ENCODE measurements around the gene ADCY5.
A peak's percentile ranks its signal among the peaks of the same experiment; 100 is the strongest.

ADCY5 gene

DNA sequence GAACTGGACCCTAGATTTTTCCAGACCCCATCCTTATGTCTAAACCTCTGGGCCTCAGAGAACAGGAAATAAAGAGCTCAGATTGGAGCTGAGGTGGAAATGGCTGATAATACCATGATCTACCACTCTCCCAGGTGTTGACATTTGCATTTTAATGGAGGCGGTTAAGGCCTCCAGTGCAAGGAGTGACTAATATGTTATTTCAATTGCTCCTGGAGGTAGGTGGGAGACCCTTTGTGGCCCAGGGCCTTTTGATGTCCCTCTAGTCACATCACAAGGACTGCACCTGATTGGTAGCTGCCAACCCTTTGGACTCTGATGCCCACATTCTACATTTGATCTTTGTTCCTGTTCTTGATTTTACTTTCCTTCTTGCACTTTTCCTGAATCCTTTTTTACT, 9.0 kb upstream of the ADCY5 start:
- DNase-seq = no peak

DNA sequence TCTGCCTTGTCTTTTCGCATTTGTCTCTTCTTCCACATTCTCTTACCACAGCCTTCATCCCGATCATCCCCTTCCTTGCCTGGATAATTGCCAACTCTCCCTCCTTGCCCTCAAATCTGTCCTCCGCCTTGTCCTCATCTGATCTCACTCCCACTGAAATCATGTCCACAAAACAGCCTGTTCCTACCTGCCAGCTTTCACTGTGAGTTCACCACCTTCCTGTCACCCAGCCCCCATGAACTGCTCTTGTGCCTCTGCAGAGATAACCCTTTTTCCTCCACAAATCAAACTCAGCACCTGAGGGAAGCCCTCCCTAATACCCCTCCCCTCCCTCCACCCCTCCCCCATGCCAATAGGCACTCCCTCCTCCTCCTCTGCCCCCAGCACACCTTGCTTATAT, 4.8 kb upstream of the ADCY5 start:
- no peak for DNase-seq

DNA sequence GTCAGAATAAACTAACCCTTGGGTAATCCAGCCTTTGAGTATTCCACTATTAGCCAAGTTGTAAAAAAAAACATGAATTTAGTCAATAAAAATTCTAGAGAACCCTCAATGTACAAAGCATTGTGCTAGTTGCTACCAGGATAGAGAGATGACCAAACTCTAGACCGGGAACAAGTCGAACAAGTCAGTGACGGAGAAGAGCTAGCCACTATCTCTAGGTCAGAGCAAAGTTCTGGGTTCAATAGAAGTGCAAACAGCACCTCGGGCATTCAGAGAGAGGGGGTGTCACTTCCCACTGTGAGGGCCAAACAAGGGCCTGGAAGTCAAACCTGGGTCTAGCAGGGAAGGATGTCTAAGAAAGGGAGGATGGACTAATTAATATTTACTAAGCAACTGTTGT, 2.3 kb upstream of the ADCY5 start:
- DNase-seq = no peak

DNA sequence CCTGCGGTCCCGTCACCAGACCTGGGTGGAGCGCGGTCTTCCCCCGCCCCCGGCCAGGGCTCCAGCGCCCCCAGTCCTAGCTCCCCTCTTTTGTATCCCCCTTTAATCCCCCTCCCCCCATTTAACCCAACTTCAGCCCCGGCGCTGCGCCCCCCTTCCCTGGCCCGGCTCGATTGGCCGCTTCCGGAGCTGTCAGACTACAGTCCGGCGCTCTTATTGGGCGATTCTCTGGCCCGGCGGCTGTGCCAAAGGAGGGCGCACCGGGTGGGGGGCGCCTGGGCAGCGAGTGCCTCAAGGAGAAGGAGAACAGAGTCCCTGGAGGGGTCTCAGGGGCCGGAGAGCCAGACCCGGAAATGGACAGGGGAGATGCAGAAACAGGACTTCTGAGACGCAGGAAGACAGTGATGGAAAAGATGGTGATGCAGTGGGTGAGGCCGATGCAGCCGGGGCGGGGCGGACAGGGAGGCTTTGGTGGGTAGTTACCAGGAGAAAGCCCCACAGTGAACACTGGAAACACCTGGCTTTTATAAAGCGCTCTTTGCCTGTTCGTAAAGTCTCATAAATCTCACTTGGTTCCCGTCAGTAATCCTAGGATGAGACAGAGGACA, 1.2 kb upstream of the ADCY5 start:
- DNase-seq = no peak

DNA sequence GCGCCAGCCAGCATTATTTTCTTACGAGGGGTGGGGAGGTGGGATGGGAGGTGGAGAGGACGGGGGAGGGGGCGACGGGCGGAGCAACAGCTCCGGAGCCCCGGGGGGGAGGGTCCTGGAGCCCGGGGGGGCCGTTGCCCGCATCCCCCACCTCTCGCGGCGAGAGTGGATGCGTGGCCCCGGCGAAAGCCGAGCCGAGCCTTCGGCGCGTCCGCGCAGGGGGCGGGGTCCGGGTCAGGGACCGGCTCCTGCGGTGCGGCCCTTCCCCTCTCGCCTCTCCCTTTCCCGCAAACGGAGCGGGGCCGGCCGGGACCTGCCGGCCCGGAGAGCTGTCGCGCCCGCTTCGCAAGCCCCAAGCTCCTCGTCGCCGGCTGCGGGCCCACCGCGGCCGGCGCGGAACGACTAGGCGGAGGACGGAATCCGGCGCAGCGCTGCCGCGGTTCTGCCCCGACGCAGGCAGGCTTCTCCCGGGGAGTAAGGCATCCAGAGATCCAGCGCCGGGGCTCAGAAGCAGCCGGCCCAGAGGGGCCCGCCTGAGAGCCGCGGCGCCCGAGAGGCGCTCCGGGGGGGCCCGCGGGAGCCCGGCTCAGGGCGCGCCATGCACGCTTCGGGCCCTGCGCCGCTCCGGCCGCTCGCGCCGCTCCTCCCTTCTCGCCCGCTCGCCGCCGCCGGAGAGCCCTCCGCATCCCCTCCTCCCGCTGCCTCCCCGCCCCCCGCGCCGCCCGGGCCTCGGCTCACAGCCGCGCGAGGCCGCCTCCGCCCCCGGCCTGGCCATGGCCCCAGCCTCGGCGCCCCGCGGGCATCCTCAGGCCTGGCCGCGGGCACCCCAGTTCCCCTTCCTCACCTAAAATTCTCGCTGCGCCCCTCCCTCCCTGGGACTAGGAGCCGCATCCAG, 459 bp upstream of the ADCY5 start:
- DNase-seq = peak; percentile 22 to 37

DNA sequence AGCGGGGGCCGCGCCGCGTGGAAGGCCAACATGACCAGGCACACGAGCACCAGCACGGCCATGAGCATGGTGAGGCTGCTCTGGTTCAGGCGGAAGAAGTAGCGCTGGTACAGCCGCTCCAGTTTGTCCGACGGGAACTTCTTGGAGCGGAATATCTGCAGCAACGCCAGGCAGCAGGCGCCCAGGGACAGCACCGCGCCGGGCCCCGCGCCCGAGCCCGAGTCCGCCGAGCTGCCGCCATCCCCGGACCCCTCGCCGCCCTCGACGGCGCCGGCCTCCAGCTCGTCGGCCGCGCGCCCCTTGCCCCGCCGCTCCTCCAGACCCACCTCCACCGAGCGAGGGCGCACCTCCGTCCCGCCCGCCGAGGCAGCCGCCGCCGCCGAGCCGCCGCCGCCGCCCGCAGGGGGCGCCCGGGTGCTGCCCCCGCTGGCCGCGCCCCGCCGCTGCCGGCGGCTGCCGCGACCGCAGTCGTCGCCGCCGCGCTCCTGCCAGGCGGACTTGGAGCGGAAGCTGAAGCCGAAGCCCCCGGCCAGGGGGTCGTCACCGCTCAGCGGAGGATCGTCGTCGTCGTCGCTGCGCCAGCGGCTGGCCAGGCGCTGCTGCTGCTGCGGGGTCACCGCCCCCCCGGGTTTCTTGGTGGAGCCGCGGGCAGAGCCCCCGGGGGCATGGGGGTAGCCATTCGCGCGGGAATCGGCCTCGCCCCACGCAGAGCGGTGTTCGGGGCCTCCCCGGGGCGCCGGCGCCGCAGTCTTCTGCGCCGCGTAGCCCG, 957 bp downstream of the ADCY5 start:
- DNase-seq = no peak

DNA sequence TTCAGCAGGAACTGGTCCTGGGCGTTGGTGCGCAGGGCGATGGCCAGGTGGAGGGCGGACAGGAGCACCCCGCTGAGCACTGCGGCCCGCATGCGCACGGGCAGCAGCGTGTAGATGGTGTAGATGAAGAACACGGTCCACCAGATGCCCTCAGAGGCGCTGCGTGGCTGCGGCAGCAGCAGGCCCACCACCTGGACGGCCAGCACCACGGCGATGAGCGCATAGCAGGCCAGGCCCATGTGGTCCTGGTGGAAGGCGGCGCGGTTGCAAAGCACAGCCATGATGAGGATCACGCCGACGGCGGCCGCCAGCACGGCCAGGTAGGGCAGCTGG, 1.5 kb downstream of the ADCY5 start:
- DNase-seq = no peak

DNA sequence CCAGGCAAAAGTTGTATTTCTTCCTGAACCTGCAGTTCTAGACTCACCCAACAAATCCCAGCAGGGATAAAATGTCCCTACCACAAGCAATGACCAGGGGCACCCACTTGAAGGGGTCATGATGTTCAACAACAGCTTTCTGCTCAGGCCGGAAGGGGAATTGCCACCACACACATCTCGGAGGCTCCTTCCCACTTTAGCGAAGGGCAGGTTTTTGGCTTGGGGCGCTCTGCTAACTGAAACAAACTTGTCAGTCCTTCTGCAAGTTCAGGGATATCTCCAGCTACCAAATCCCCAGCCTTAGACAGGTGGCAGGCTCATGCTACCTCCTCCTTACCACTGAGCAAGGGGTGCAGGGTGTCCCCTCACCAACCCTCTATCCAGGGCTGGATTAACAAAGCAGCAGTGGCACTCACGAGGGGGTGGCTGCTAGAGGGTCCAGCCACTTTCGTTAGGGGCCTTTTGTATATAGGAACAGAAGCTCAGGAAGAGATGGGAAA, 2.2 kb downstream of the ADCY5 start:
- DNase-seq = no peak

DNA sequence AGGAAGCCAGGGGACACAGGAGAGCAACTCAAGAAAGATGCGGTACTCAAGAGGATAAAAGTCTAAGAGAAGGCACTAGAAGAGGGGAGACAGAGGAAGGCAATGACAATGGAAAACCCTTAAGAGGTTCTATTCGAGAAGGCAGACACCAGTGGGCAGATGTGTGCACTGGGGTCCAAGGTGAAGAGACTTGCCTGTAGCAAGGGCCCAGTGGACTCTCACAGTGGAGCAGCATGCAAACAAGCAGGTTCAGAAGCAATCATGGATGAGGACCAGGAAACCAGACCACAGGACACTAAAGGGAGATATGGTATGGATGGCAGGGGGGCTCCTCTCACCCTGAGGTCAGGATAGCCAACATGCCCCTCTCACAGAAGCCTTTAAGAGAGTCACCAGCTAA, 2.7 kb downstream of the ADCY5 start:
- DNase-seq = no peak

DNA sequence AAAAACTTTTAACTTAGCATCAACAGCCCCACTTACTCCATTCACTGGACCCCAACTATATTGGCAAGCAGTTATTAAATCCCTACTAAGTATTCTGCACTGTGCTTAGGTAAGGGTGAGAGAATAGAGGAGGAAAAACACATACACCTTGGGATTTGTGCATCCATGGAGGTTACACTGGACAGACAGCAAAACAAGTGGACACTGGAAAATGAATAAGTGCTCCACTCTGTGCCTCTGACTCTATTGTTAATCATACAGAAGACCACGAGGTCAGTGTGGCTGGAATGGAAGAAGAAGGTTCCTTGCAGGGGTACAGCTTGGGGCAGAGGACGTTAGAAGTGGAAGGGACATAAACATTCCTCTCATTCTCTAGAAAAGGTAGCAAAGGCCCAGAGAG, 3.2 kb downstream of the ADCY5 start:
- DNase-seq = no peak

DNA sequence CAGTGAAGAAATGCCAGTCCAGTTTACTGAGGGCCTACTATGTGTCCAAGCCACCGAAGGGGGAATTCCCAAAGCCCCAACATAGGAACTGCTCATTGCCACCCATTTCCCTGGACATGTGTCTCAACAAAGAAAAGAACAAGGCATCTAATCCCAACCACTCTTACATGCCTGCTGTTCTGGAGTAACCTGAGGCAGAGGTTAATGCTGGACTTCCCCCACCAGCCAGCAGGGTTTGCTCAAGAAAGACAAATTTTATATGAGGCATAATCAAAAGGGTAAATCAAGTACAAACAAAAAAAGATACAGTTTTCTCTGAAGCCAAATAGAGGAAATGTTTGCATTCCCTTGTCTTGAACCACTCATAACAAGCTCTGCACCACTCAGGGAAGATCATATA, 4.1 kb downstream of the ADCY5 start:
- no peak for DNase-seq

DNA sequence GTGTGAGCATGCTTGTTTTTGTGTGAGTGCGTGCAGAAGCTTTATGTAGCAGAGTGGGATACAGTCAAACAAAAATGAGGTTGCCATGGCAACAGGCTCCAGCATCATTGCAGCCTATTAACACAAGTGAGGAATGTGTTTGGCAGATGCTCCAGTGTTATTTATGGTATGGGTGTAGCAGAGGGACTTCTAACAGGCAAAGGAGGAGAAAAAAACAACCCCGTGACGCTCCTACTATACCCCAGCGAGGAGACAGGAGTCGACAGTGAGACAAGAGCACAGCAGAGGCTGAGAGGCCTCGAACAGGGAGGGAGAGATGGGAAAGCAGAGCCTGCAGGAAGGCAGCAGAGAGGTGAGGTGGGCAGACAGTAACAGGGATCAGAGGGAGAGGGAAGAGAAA, 4.9 kb downstream of the ADCY5 start:
- DNase-seq = peak in 1 of 2 experiments; percentile 25

DNA sequence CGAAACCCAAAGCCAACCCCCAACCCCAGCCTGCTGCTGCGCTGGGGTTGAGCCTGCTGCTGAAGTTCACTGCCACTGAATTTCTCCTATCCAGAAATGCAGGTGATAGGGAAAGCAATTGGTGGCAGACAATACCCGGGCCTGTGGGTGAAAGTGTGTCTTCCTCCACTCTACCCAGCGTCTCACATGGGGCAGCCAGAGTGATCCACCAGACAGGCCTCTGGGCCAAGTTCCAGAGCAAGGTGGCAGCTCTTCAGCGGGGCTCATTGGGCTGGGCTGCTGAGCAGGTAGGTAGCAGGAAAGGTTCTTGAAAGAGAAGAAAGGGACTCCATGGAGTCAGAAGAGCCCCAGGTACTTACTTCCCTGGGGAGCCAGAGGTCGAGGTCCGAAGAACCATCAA, 6.0 kb downstream of the ADCY5 start:
- DNase-seq = no peak

DNA sequence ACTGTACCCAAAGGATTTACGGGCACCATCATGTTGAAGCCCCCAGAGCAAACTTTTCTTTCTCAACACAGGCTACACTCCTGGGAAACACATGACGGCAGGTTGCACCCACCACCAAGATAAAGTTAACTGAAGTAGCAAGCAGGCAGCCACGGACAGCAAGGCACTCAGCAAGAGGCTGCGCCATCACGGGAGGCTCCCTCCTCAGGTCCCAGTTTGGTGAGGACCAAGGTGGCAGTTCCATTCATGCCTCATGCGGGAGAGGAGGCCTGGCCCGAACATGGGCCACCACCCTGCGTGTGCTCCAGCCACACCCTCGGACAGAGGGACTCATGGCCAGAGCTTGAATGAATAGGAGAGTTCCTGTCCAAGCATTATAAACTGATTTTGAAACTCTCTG, 6.8 kb downstream of the ADCY5 start:
- no peak for DNase-seq

DNA sequence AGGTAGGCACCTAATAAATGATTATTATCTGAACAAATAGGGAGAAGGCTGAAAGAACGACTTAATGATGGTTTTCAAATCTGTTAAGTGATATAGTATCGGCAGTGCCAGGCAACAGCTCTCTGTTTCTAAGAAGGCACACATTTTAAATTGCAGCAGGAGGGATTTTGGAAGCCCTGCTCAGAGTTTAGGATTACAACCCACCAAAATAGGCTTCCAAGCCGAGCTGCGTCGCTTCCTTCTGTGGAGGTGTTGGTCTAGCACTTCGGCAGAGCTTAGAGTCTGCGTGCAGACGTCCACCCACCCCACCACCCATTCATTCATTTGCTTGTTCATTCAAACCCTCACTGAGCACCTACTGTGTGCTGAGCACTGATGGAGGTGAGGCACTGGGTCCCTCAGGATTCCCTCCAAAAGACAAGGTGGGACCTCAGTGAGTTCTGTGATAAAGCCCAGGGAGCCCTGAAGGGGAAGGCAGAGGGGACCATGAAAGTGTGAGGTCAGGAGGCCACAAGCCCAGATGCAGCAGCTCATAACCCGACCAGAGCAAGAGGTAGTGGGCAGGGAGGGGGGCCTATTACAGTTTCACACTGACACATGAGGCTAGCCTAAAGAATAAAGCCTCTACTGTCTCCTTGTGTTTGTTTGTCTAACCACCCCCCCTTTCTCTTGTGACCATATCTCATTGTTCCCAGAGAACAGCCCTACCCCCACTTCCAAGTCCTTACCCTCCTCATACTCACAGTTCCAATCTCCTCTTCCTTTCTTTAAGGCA, 8.9 kb downstream of the ADCY5 start:
- DNase-seq = no peak

DNA sequence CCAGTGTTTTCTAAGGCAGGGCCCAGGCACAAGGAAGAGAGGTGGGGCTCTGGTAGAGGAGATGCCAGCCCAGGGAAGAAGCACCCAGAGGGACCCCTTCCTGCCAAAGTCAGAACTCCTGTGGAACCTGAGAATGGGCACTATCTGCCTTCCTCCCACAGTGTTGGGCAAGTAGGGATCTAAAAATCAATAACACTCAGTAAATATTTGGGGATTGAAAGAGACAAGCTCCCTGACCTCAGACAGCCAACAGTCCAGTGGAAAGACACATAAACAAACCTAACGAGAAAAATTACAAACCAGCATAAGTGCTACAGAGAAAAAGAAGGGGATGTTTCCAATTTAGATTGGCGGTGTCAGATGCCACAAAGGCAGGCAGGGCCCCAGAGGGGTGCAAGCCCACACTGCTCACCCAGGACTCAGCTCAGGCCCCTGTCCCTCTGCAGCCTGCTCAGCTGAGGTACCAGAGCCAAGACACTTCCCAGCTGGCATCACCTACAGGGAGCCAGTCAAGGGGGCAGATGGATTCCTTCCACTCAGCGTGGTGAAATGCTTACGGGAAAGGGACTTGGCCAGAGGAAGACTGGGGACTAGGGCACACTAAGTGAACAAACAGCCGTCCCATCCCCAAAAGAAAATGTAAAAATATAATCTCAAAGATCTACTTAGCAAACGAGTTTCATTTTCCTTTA, 15.9 kb downstream of the ADCY5 start:
- DNase-seq = no peak

DNA sequence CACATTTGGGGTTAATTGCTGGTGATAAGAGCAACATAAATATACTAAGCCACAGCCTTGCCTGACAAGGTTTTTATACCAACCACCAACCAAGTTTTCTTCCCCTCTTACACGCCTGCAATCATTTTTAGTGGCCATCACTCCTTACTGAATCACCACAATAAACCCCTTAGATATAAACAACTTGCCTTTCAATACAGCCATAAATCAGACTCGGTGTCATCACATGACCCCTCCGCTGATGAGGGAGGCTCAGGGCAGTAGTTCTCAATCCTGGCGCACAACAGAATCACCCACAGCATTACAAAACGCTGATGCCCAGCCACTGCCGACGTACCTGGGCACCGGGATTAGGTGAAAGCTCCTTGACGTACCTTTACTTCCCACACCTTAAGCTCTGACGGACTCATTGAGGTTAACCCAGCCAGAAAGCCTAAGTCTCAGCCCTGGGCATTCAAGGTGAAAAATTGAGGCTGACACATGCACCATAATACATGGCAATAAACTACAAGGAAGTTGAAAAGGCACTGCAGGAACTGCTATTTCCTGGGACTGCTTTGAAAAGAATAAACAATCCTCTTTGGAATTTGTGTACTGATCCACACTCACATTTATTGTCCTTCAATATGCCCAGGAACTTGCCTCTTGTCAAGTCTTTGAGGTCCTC, 17.1 kb downstream of the ADCY5 start:
- no peak for DNase-seq

DNA sequence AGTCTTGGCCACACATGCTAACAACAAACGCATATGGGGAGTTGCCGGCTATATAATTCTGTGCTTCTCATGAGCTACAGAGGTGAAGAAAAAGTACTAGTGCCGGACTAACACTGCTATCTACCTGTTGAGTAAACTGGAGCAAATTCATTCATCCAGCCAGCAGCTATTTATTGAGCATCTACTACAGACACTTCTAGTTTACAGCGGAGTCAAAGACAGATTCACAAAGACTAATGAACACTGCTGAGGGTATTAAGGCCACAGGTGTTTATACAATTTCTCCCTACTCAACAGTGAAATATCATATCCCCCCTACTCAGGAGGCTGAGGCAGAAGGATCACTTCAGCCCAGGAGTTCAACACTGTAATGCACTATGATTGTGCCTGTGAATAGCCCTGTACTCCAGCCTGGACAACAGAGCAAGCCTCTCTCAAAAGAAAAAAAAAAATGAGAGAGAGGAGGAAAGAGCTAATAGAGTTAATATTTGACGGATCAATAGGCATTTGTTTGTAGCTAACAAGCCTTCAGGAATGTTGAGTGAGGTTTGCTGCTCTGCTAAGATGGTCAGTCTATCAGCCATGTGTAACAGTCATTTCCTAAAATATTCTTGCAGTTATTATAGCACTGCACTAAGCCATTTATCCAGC, 17.8 kb downstream of the ADCY5 start:
- DNase-seq = no peak

DNA sequence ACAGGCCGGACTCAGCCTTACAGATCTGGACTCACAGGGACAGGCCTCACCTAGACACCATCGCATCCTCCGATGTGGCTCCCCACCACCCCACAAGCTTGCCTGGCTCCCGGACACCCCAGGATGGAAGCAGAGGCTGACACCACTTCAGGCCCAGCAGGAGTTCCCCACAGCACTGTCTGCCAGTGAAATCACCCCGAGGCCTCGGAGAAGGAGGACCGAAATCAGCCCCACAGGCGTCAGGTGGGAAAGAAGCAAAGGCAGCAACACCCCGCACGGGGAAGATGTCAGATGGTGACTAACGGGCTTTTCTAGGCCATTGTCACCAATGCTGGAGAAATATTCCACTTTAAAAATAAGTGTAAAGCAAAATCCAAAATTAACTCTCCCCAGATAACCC, 18.6 kb downstream of the ADCY5 start:
- DNase-seq = no peak

DNA sequence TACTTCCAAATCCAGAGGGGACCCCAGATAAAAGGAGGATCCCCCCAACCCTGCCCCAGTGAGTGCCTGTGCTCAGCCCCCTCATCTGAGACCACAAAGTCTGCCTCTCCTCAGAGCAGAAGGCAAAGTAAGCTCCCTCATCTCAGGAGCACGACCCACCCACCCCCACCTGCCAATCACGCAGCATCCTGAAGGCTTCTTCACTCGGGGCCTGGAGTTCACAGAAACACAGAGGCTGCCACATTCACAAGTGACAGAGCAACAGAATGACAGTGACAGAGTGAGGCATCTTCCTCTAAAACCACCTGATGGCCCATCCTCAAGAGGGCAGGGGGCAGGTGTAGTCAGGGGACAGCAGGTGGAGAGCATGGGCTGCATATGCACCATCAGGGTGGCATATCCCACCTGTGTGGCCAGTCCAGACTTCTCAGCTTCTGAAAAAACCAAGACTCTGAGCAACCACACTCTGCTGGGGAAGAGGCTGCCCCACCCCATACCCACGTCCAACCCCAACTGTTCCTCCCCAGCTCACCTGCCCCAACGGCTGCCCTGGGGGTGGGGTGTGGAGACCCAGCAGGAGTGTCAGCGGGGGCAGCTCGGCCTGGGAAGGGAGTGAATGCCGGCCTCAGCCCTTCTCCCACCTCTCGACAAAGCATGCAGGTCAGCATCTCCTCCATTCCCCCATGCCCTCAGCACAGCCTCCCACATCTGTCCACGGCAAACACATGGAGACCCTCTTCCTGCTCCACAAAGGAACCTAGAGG, 19.3 kb downstream of the ADCY5 start:
- DNase-seq = no peak

Measured in NCI-H2081 (cell line).